ENCODE results near the gene MAST1. TPM values are rescaled to one million over a fixed set of nuclear protein-coding genes. Genes with fewer than 3 reads are reported as not detected.
"Not testable (repeated sequence)": the region's sequence is repeated elsewhere in the genome, so short reads cannot be mapped to it uniquely, and the experiment has no call there.

Gene MAST1
- total RNA-seq, 2 donors from 2014 or later = 2.4 to 2.6 TPM

DNA sequence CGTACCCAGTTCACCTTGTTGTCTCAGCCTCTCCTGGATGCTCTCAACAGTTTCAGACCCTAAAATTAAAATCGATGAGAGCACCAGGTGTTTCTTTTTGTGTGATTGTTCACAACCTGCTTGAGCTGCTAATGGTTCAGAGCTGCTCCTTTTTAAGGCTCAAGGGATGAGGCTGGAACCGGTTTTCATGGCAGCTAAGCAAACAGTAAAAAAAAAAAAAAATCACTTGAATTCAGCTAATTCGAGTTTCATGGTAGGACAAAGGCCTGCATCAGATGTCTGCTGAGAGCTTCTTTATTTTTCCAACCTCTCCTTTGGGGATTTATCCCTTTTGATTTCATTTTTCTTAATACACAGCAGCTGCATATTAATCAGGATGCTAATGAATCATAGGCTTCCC is 74.3 kb downstream of the MAST1 start:
- no peaks in the 10 kb centered on the region for H3K9me3 Mint-ChIP-seq
- no peak for ATAC-seq (replicated peaks)
- H3K4me3 Mint-ChIP-seq = no peak overlapping the region
- peaks cover 8% of the 10 kb centered on the region for H3K4me1 Mint-ChIP-seq
- H3K36me3 Mint-ChIP-seq (ENCODE audit: low read depth) = no peaks in the 10 kb centered on the region
- H3K27ac Mint-ChIP-seq = peak overlapping the region; percentile 7
- H3K27me3 Mint-ChIP-seq = no peaks in the 10 kb centered on the region

DNA sequence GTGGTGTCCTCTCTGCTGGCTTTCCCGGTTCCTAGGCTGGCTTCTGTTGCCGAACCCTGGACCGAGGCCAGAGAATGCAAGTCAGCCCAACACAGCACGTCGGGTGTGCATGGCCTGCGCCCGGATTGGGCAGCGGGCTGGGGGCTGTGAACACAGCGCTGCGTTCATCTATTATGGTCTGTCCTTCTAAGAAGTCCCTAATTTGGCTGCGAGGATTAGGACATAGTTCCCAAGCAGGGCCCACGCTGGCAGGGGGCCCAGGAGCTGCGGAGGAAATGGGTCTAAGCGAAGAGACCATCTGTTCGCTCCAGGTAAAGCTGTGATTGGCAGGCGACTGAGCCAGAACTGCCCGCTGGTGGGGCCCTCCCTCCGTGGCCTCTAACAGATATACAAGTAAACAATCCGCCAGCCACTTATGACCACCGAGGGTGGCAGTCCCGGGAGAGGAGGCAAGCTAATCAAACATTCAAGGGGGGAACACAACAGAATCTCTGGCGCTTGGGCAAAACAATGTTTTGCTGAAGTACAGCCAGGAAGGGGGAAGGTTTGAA is 74.8 kb downstream of the MAST1 start:
- Mint-ChIP-seq H3K4me3 (no peak overlapping the region), H3K27ac (peak overlapping the region; percentile 85), H3K9me3 (no peaks in the 10 kb centered on the region), H3K27me3 (no peaks in the 10 kb centered on the region), H3K36me3 (ENCODE audit: low read depth) (no peaks in the 10 kb centered on the region), H3K4me1 (peaks cover 8% of the 10 kb centered on the region)
- ATAC-seq (replicated peaks) = no peak

DNA sequence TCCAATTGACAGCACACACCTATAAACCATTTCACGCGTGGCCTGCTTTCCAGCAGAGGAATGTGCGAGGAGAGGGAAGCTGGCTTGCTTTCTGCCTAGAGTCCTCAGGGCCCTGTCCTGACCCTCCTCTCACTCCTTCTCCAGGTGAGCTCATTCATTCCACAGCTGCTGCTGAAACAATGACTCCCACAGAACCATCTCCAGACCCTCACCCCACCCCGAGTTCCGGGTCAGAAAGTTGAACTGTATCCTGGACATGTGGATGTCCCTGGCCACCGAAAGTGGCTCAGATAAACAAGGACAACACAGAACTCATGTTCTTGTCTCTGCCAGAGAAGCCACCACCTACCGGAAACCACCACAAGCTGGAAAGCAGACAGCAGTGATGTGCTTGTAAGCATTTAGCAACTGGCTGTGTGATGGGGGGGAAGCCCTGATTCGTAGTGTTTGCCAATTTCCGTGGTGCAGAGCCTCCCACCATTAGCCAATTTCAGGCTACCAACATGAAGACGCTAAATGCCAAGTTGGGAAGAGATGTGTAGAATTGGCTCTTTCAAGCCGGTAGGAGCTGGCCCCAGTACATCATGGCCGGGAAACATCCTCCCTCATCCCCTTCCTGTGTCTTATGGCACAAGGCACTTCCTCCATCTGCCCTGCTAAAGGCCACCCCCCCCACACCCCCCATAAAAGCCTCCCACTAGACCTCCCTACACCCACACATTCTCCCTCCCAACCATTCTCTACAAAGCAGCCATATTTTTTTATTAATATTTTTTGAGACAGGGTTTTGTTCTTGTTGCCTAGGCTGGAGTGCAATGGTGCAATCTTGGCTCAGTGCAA is 75.8 kb downstream of the MAST1 start:
- peak; percentile 74 for ATAC-seq (replicated peaks)
- H3K27me3 Mint-ChIP-seq = no peaks in the 10 kb centered on the region
- peak overlapping the region; percentile 85 for H3K27ac Mint-ChIP-seq
- peaks cover 10% of the 10 kb centered on the region for H3K4me1 Mint-ChIP-seq
- peaks cover 3% of the 10 kb centered on the region for H3K36me3 Mint-ChIP-seq (ENCODE audit: low read depth)
- peak overlapping the region; percentile 63 for H3K4me3 Mint-ChIP-seq
- no peaks in the 10 kb centered on the region for H3K9me3 Mint-ChIP-seq

DNA sequence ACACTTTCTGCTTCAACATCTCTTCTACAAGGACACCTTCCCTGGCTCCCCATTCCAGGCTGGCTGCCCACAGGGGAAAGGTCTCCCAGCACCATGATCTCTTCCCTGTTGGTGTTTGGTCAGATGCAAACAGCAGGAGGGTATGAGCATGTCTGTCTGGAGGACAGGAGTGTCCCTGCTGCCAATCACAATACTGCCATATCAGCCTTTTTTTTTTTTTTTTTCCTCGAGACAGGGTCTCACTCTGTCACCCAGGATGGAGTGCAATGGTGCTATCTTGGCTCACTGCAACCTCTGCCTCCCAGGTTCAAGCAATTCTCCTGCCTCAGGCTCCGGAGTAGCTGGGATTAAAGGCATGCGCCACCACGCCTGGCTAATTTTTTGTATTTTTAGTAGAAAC is 77.5 kb downstream of the MAST1 start:
- H3K27me3 Mint-ChIP-seq; H3K36me3 Mint-ChIP-seq (ENCODE audit: low read depth); H3K27ac Mint-ChIP-seq; H3K4me3 Mint-ChIP-seq; ATAC-seq (replicated peaks); H3K9me3 Mint-ChIP-seq: not testable (repeated sequence)
- H3K4me1 Mint-ChIP-seq = peaks cover 16% of the 10 kb centered on the region

DNA sequence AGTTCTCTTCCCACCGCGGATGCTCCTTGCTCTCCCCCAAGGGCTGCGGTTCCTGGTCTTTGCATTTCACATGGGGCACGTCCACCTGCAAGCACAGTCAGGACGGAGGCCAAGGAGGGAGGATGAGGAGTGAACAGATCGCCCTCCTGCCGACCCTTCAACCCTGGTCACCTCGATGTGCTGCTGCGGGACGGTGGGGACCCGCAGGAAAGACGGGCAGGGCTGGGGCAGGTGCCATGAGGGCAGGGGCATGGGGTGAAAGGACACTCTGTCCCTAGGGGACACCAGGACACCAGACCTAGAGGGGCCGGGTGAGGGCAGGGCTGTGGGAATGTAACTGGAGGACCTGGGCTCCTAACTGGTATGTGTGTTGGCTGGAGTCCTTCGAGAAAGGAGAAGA is 79.9 kb downstream of the MAST1 start:
- Mint-ChIP-seq H3K9me3 (no peaks in the 10 kb centered on the region), H3K27me3 (no peaks in the 10 kb centered on the region), H3K4me1 (peaks cover 16% of the 10 kb centered on the region), H3K36me3 (ENCODE audit: low read depth) (peaks cover 20% of the 10 kb centered on the region), H3K27ac (peak overlapping the region; percentile 89), H3K4me3 (peak overlapping the region; percentile 77)
- ATAC-seq (replicated peaks) = no peak

DNA sequence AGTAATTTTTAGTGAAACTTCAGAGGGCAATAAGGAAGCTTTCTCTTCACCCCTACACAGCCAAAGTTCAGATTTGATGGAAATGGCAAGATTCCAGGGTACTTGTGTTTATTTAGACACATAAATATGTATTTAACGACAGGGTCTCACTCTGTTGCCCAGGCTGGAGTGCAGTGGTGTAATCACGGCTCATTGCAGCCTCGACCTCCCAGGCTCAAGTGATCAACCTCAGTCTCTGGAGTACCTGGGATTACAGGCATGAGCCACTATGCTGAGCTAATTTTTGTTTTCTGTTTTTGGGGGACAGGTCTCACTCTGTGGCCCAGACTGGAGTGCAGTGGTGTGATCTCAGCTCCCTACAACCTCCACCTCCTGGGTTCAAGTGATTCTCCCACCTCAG is 82.7 kb downstream of the MAST1 start:
- H3K9me3 Mint-ChIP-seq = no peaks in the 10 kb centered on the region
- peaks cover 48% of the 10 kb centered on the region for H3K36me3 Mint-ChIP-seq (ENCODE audit: low read depth)
- H3K27ac Mint-ChIP-seq = no peak overlapping the region
- no peaks in the 10 kb centered on the region for H3K27me3 Mint-ChIP-seq
- peaks cover 8% of the 10 kb centered on the region for H3K4me1 Mint-ChIP-seq
- H3K4me3 Mint-ChIP-seq = no peak overlapping the region
- ATAC-seq (replicated peaks) = no peak

DNA sequence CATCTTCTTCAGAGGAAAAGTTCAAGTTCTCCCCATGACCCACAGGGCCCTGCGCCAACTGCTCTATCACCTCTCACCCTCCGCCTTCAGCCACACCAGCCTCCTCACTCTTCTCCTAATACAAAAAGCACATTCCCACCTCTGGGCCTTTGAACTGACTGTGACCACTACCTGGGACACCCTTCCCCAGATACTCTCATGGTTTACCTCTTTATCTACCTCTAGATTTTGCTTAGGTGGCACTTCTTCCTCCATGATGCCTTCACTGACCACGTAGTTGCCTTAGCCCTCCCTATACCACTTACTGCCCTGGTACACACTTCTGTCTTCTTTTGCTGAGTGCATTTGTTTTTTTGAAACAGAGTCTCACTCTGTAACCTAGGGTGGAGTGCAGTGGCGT is 84.6 kb downstream of the MAST1 start:
- Mint-ChIP-seq H3K4me1 (peaks cover 8% of the 10 kb centered on the region), H3K27me3 (no peaks in the 10 kb centered on the region), H3K9me3 (no peaks in the 10 kb centered on the region), H3K27ac (no peak overlapping the region), H3K36me3 (ENCODE audit: low read depth) (peaks cover 67% of the 10 kb centered on the region), H3K4me3 (no peak overlapping the region)
- ATAC-seq (replicated peaks) = no peak

Other genes starting within 250 kb of the MAST1 start
- gene ZNF490, start 227.7 kb upstream of the MAST1 start, total RNA-seq = 10 to 100 TPM in 1 of 2 donors, 1 to 10 TPM in 1; 7.3 to 11.1 TPM
- 10 to 100 TPM; 16.7 to 19.0 TPM for gene ZNF791, start 227.6 kb upstream of the MAST1 start, total RNA-seq
- 100 to 1,000 TPM; 199 to 247 TPM for gene MAN2B1, start 171.8 kb upstream of the MAST1 start, total RNA-seq
- gene WDR83, start 171.7 kb upstream of the MAST1 start, total RNA-seq = 10 to 100 TPM; 17.7 to 30.4 TPM
- 100 to 1,000 TPM; 125 to 167 TPM for gene DHPS, start 156.6 kb upstream of the MAST1 start, total RNA-seq
- gene GNG14, start 150.5 kb upstream of the MAST1 start, total RNA-seq = not detected
- gene FBXW9, start 141.9 kb upstream of the MAST1 start, total RNA-seq = 1 to 10 TPM; 4.7 to 9.9 TPM
- gene TNPO2, start 114.6 kb upstream of the MAST1 start, total RNA-seq = 100 to 1,000 TPM in 1 of 2 donors, 10 to 100 TPM in 1; 71.9 to 106 TPM
- gene TRIR, start 103.8 kb upstream of the MAST1 start, total RNA-seq = 100 to 1,000 TPM; 135 to 172 TPM
- gene GET3, start 101.0 kb upstream of the MAST1 start, total RNA-seq = 10 to 100 TPM; 37.7 to 66.6 TPM
- gene BEST2, start 86.7 kb upstream of the MAST1 start, total RNA-seq = not detected
- gene HOOK2, start 63.0 kb upstream of the MAST1 start, total RNA-seq = 10 to 100 TPM; 22.5 to 44.4 TPM
- gene JUNB, start 47.0 kb upstream of the MAST1 start, total RNA-seq = 100 to 1,000 TPM; 328 to 586 TPM
- gene PRDX2, start 36.7 kb upstream of the MAST1 start, total RNA-seq = 100 to 1,000 TPM; 307 to 415 TPM
- 10 to 100 TPM; 25.5 to 32.7 TPM for gene THSD8, start 36.4 kb upstream of the MAST1 start, total RNA-seq
- gene RNASEH2A, start 31.9 kb upstream of the MAST1 start, total RNA-seq = 10 to 100 TPM; 30.1 to 53.5 TPM
- not detected for gene RTBDN, start 3.9 kb upstream of the MAST1 start, total RNA-seq
- 10 to 100 TPM; 32.5 to 34.2 TPM for gene DNASE2, start 42.9 kb downstream of the MAST1 start, total RNA-seq
- under 1 TPM in 1 of 2 donors, not detected in 1; 0.61 TPM for gene KLF1, start 48.7 kb downstream of the MAST1 start, total RNA-seq
- 10 to 100 TPM; 25.8 to 48.4 TPM for gene GCDH, start 52.6 kb downstream of the MAST1 start, total RNA-seq
- gene SYCE2, start 80.8 kb downstream of the MAST1 start, total RNA-seq = 1 to 10 TPM; 1.6 to 6.2 TPM
- gene FARSA, start 95.2 kb downstream of the MAST1 start, total RNA-seq = 100 to 1,000 TPM in 1 of 2 donors, 10 to 100 TPM in 1; 87.9 to 130 TPM
- gene CALR, start 100.1 kb downstream of the MAST1 start, total RNA-seq = 100 to 1,000 TPM; 502 to 770 TPM
- gene RAD23A, start 107.3 kb downstream of the MAST1 start, total RNA-seq = 100 to 1,000 TPM; 129 to 156 TPM
- 10 to 100 TPM; 17.0 to 27.9 TPM for gene GADD45GIP1, start 118.7 kb downstream of the MAST1 start, total RNA-seq
- under 1 TPM; 0.30 to 0.40 TPM for gene DAND5, start 131.1 kb downstream of the MAST1 start, total RNA-seq
- 1 to 10 TPM in 1 of 2 donors, under 1 TPM in 1; 0.43 to 1.1 TPM for gene NFIX, start 157.0 kb downstream of the MAST1 start, total RNA-seq